Pancreas (tissue), 10 donors: ENCODE data around the gene SETD2. TPM values are rescaled to one million over a fixed set of nuclear protein-coding genes. Genes with fewer than 3 reads are reported as not detected.

Experiments
- ATAC-seq, 4 donors: fragments of 200-7000 bp; cut with Tn5 transposase; one replicate each; pipeline versions ENCODE4 v1.8.0 to v1.9.1; 2020; ENCODE audit warnings: mild to moderate bottlenecking in 4 of 4, moderate library complexity in 4 of 4
- DNase-seq, 6 donors: peaks; one replicate each; pipeline ENCODE4 v3.0.0-alpha.2; 2020
- FAIRE-seq: peaks from 2 replicates; lab custom pipeline; 2012; peaks lifted over from hg19 to GRCh38; lab: Jason Lieb, UNC
- H3K27ac ChIP-seq, 4 donors: fragments of 200-600 bp; sonication (generic); 1 replicate in 3 of 4; 2 replicates in 1 of 4; pipeline versions ENCODE4 v1.5.0 to v1.8.0; 2020
- H3K27me3 ChIP-seq, 4 donors: fragments of 200-600 bp; one replicate each; pipeline ENCODE4 v1.8.0; 2021
- H3K36me3 ChIP-seq, 3 donors: fragments of 200-600 bp; sonication (generic) in 1 of 3; one replicate each; pipeline versions ENCODE4 v1.5.0 to v1.8.0; 2020 to 2021
- H3K4me1 ChIP-seq, 3 donors: fragments of 200-600 bp; one replicate each; pipeline ENCODE4 v1.8.0; 2021
- H3K4me3 ChIP-seq, 4 donors: fragments of 200-600 bp; sonication (generic) in 2 of 4; one replicate each; pipeline versions ENCODE4 v1.5.0 to v1.8.0; 2020 to 2021
- H3K9me3 ChIP-seq, 4 donors: fragments of 200-600 bp; one replicate each; pipeline ENCODE4 v1.8.0; 2021
- WGBS, 2 donors: extraction: QIAGEN DNeasy Blood & Tissue Kit; methylation state at CpG; one replicate each; pipeline ENCODE4 v1.1.7; 2013; 5-methylcytosine and 5-hydroxymethylcytosine counted together
- intact Hi-C, 3 donors: fragments of 100-400 bp; cut with DNase I; formaldehyde crosslinking; loops; one replicate each; pipeline versions ENCODE4 v1.11.1 to v1.14.2; 2022
- polyA plus RNA-seq, 2 donors: library from polyadenylated mRNA; stranded (reverse); fragments of 200-250 nt; gene quantifications; one replicate each; pipeline ENCODE4 v1.2.3, GENCODE V29; 2013
- total RNA-seq, 6 donors: library from RNA; stranded (reverse); fragmentation: NEBNext Ultra II Directional in 4 of 6; extraction: Animal tissue kit (Norgen Biotek cat#: 25700) in 4 of 6; gene quantifications; one replicate each; pipeline versions ENCODE4 v1.2.1 to v1.2.4, GENCODE V29; 2021 to 2023
- TF ChIP-seq, protein P1 (sequence below), 4 donors: fragments of 200-600 bp; sonication (generic) in 3 of 4; IDR thresholded peaks; one replicate each; pipeline versions ENCODE4 v1.5.0 to v1.8.0; 2021; ENCODE audit warnings: antibody characterized with exemption in 4 of 4
- donor health status: healthy with polysubstance abuse.
- donor health status: DM: no; HTN: no; CAD: no; lungs with moderate emphysema.
- donor health status: DM: no; HTN: no; CAD: no.
- donor health status: control.
- donor health status: control.
- donor health status: Bipolar disorder and iron deficiency.
- donor health status: DM: yes; HTN: yes; CAD: no.
- donor health status: DM: no; HTN: no; CAD: no.
- donor health status: DM: no; HTN: no; CAD: no.
- donor health status: DM: yes; HTN: yes; CAD: no.

SETD2 gene
- total and polyA plus RNA-seq, 8 donors = 9.6 to 35.3 (median 21.6) TPM

DNA sequence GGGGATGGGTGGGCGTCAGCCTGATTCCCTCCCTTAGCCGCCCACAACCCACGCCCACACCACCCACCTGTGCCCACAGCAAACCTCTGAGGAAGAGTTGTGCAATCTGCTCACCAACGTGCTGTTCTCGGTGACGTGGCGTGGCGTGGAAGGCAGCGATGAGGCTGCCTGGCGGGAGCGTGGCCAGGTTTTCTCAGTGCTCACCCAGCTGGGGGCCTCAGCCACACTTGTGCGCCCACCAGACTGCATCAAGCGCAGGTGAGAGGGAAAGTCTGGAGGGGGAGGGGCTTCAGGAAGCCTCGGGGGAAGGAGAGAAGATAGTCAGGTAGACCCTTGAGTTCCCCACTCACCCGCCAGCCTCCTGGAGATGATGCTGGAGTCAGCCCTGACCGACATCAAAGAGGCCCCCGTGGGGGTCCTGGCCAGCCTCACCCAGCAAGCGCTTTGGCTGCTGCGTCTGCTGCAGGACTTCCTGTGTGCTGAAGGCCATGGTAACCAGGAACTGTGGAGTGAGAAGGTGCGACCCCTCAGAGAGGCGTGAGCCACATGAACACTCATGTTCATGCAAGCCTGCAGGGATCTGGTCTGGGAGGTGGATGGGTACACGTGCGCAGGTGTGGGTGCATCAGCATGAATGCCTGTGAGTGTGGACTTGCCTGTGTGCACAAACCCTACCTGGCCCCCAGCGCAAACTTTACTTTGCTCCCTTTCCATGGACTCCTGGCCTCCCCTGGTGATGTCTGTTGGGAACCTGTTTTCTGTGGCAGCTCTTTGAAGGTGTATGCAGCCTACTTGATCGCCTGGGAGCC is 162.8 kb downstream of the SETD2 start:
- no peak for FAIRE-seq
- WGBS, 2 donors = 91 to 93% methylated on average over 25 of the region's 25 CpGs

DNA sequence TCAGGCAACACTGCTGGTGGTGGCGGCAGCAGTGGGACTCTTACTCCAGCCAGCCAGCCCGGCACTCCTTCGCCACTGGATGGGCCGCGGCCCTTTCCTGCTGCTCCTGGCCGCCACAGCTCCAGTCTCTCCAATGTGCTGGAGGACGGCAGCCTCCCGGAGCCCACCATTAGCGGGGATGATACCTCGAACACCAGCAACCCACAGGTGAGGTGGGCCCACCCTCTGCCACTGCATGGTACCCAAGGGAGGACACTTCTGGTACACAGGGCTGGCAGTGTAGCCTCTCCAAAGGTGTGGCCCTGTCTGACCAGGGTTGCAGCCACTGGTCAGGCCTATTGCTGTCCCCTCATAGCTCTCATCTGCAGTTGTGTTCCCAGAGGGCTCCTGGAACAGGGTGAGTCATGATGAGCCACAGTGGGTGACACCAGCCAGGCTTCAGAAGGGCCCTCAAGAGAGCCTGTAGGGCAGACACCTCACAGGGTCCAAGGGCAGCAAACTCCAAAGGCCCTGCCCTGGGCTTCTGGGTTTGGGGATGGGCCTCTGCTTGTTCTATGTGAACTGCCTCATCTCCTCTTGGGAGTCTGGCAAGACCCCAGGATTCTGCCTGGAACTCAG is 163.6 kb downstream of the SETD2 start:
- 95 to 97% methylated on average over 10 of the region's 10 CpGs for WGBS, 2 donors
- Histone ChIP-seq H3K4me1 (no peaks in the 10 kb centered on the region), H3K27ac (no peak overlapping the region), H3K36me3 (peaks cover 0 to 42% (median 16%) of the 10 kb centered on the region in 3 donors), H3K27me3 (no peaks in the 10 kb centered on the region), H3K4me3 (no peak overlapping the region), H3K9me3 (no peaks in the 10 kb centered on the region)
- no peak for FAIRE-seq
- TF ChIP-seq, protein P1, sequence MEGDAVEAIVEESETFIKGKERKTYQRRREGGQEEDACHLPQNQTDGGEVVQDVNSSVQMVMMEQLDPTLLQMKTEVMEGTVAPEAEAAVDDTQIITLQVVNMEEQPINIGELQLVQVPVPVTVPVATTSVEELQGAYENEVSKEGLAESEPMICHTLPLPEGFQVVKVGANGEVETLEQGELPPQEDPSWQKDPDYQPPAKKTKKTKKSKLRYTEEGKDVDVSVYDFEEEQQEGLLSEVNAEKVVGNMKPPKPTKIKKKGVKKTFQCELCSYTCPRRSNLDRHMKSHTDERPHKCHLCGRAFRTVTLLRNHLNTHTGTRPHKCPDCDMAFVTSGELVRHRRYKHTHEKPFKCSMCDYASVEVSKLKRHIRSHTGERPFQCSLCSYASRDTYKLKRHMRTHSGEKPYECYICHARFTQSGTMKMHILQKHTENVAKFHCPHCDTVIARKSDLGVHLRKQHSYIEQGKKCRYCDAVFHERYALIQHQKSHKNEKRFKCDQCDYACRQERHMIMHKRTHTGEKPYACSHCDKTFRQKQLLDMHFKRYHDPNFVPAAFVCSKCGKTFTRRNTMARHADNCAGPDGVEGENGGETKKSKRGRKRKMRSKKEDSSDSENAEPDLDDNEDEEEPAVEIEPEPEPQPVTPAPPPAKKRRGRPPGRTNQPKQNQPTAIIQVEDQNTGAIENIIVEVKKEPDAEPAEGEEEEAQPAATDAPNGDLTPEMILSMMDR (IDR thresholded peaks at IDR 0.05) = no peak
- intact Hi-C loops = no loop called here
- no peak for ATAC-seq
- peak in 3 of 6 donors; percentile 29 to 58 (median 49) for DNase-seq

More for the DNA sequence above, 162.8 kb downstream of the SETD2 start:
- DNase-seq (peak in 2 of 6 donors; percentile 43 to 64), ATAC-seq (no peak)
- H3K4me1 ChIP-seq = no peaks in the 10 kb centered on the region
- H3K27me3 ChIP-seq = no peaks in the 10 kb centered on the region
- no peaks in the 10 kb centered on the region for H3K9me3 ChIP-seq
- intact Hi-C loops = no loop called here
- H3K4me3 ChIP-seq = no peak overlapping the region
- TF ChIP-seq, protein P1 (IDR thresholded peaks at IDR 0.05) = no peak
- H3K27ac ChIP-seq = no peak overlapping the region
- H3K36me3 ChIP-seq = peaks cover 0 to 44% (median 16%) of the 10 kb centered on the region in 3 donors

DNA sequence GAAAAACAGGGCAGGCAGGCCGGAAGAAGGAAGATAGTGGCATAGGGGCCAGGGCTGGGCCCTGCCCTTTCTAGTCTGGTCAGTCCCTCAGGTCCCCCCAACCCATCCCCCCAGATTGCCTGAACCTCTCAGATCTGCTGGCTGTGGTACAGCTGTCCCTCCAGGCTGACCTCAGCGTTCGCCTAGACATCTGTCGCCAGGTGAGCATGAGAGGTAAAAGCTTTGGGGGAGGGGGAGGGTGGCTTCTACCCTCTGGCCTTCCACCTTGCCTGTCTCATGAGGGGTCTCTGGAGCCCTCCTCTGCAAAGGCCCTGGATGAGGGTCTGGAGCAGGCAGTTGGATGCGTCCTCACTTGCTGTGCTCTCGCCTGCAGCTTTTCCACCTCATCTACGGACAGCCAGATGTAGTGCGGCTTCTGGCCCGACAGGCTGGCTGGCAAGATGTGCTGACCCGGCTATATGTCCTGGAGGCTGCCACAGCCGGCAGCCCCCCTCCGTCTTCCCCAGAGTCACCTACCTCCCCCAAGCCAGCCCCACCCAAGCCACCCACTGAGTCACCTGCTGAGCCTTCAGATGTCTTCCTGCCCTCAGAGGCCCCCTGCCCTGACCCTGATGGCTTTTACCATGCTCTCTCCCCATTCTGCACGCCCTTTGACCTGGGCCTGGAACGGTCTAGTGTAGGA is 164.3 kb downstream of the SETD2 start:
- H3K9me3 ChIP-seq = no peaks in the 10 kb centered on the region
- no peak overlapping the region for H3K27ac ChIP-seq
- no peak for ATAC-seq
- no peak for FAIRE-seq
- no peaks in the 10 kb centered on the region for H3K27me3 ChIP-seq
- intact Hi-C loops = loop anchor here in 2 of 3 donors (5.0 kb wide), 2 partner anchors 72 to 77 kb away; no protein-coding TSS in a partner anchor
- H3K4me1 ChIP-seq = no peaks in the 10 kb centered on the region
- TF ChIP-seq, protein P1 (IDR thresholded peaks at IDR 0.05) = no peak
- H3K36me3 ChIP-seq = peaks cover 0 to 44% (median 16%) of the 10 kb centered on the region in 3 donors
- peak in 2 of 6 donors; percentile 43 to 69 for DNase-seq
- H3K4me3 ChIP-seq = no peak overlapping the region
- 85% methylated on average over 14 of the region's 14 CpGs for WGBS, 2 donors

DNA sequence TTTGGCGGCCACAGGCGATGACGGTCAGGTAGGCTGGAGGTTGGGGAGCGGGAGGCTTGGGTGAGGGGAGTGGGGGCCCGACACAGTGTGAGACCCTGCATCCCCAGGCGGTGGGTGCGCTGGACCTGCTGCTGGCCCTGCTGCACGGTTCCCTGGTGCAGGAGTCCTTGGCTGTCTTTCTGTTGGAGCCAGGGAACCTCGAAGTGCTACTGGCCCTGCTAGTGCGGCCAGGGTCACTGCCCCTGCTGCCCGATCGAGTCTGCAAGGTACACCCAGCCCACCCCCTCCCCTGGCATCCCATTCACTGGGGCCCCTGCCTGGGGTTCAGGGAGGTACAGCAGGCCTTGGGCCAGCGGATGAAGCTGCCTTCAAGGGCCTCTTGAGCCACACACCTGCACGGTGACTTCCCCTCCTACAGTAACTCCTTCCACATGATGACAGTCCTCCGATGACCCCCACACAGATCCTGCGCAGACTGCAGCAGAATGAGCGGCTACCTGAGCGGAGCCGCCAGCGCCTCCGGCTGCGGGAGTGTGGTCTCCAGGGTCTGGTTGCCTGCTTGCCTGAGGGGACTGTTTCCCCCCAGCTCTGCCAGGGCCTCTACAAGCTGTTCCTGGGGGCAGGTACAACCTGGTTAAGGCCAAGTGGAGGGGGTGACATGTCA is 164.9 kb downstream of the SETD2 start:
- H3K27me3 ChIP-seq = no peaks in the 10 kb centered on the region
- 76 to 79% methylated on average over 22 of the region's 22 CpGs for WGBS, 2 donors
- DNase-seq (peak in 2 of 6 donors; percentile 52 to 55), FAIRE-seq (no peak), ATAC-seq (no peak)
- no peaks in the 10 kb centered on the region for H3K4me1 ChIP-seq
- intact Hi-C loops = loop anchor here in 2 of 3 donors (5.0 kb wide), 2 partner anchors 72 to 77 kb away; no protein-coding TSS in a partner anchor
- no peaks in the 10 kb centered on the region for H3K9me3 ChIP-seq
- no peak overlapping the region for H3K4me3 ChIP-seq
- H3K36me3 ChIP-seq = peaks cover 0 to 44% (median 16%) of the 10 kb centered on the region in 3 donors
- H3K27ac ChIP-seq = no peak overlapping the region
- TF ChIP-seq, protein P1 (IDR thresholded peaks at IDR 0.05) = no peak
